ENCODE results near the gene LIME1. TPM values are rescaled to one million over a fixed set of nuclear protein-coding genes. Genes with fewer than 3 reads are reported as not detected.

LIME1 gene
- total and polyA plus RNA-seq, 9 of the 15 experiments (the other 6 are each of a cell fraction or from before 2014, with no cell fraction given), result 0.11 to 17.1 (median 2.8) TPM; not detected in 2

DNA sequence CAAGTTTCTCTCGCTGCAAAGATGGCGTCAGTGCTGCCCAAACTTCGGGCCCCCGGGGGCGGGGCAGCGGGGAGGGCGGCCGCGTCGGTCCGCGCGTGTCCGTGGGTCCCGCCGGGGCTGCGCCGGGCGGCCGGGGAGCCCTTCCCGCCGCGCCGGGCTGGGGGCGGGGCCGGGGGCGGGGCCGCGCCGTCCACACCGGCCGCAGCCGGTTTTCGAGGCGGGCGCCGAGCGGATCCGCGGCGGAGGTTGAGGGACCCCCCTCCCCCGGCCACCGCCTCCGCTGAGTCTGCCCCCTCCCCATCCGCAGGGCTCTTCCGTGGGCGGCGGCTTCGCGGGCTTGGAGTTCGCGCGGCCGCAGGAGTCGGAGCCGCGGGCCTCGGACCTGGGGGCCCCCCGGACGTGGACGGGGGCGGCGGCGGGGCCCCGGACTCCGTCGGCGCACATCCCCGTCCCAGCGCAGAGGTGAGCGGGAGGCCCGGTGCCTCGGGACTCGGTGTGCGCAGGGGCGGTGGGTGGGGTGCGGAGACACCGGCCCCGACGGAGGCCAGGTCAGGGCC, 3.7 kb downstream of the LIME1 start (continued):
- TF ChIP-seq KDM2B (CRISPR knock-in tag; IDR thresholded peaks at IDR 0.05), result no peak
- TF ChIP-seq YY1 (IDR thresholded peaks at IDR 0.05; ENCODE audit: borderline replicate concordance in 1 of 3, control insufficient read depth in 1 of 3, extremely low read depth in 1 of 3, insufficient read depth in 3 of 3, insufficient read length in 1 of 3, insufficient replicate concordance in 2 of 3, low read depth in 1 of 3, low read length in 2 of 3), result peak in 2 of 3 experiments; percentile 74 to 83
- TF ChIP-seq, protein P1, sequence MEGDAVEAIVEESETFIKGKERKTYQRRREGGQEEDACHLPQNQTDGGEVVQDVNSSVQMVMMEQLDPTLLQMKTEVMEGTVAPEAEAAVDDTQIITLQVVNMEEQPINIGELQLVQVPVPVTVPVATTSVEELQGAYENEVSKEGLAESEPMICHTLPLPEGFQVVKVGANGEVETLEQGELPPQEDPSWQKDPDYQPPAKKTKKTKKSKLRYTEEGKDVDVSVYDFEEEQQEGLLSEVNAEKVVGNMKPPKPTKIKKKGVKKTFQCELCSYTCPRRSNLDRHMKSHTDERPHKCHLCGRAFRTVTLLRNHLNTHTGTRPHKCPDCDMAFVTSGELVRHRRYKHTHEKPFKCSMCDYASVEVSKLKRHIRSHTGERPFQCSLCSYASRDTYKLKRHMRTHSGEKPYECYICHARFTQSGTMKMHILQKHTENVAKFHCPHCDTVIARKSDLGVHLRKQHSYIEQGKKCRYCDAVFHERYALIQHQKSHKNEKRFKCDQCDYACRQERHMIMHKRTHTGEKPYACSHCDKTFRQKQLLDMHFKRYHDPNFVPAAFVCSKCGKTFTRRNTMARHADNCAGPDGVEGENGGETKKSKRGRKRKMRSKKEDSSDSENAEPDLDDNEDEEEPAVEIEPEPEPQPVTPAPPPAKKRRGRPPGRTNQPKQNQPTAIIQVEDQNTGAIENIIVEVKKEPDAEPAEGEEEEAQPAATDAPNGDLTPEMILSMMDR (IDR thresholded peaks at IDR 0.05 in 2 of 3, conservative IDR thresholded peaks at IDR 0.05 in 1 of 3; ENCODE audit: insufficient read depth in 2 of 3, low read depth in 1 of 3, low read length in 3 of 3), result no peak
- TF ChIP-seq ZNF121 (CRISPR knock-in tag; conservative IDR thresholded peaks at IDR 0.05), result no peak
- no peak for TF ChIP-seq ZNF785 (CRISPR knock-in tag; IDR thresholded peaks at IDR 0.05)
- TF ChIP-seq ZNF76 (CRISPR knock-in tag; IDR thresholded peaks at IDR 0.05; ENCODE audit: borderline replicate concordance), result no peak
- no peak for TF ChIP-seq POLR2H (tag; IDR thresholded peaks at IDR 0.05; ENCODE audit: low read depth)
- TF ChIP-seq, protein P2, sequence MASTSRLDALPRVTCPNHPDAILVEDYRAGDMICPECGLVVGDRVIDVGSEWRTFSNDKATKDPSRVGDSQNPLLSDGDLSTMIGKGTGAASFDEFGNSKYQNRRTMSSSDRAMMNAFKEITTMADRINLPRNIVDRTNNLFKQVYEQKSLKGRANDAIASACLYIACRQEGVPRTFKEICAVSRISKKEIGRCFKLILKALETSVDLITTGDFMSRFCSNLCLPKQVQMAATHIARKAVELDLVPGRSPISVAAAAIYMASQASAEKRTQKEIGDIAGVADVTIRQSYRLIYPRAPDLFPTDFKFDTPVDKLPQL (IDR thresholded peaks at IDR 0.05; ENCODE audit: extremely low read depth, insufficient read length), result no peak
- TF ChIP-seq PTBP1 (IDR thresholded peaks at IDR 0.05; ENCODE audit: low read depth, low read length), result no peak
- no peak for TF ChIP-seq NR2F6 (CRISPR knock-in tag; IDR thresholded peaks at IDR 0.05)
- no peak for TF ChIP-seq DACH1 (IDR thresholded peaks at IDR 0.05; ENCODE audit: partially characterized antibody)
- no peak for TF ChIP-seq ZNF79 (CRISPR knock-in tag; IDR thresholded peaks at IDR 0.05; ENCODE audit: low read depth)
- TF ChIP-seq, protein P3, sequence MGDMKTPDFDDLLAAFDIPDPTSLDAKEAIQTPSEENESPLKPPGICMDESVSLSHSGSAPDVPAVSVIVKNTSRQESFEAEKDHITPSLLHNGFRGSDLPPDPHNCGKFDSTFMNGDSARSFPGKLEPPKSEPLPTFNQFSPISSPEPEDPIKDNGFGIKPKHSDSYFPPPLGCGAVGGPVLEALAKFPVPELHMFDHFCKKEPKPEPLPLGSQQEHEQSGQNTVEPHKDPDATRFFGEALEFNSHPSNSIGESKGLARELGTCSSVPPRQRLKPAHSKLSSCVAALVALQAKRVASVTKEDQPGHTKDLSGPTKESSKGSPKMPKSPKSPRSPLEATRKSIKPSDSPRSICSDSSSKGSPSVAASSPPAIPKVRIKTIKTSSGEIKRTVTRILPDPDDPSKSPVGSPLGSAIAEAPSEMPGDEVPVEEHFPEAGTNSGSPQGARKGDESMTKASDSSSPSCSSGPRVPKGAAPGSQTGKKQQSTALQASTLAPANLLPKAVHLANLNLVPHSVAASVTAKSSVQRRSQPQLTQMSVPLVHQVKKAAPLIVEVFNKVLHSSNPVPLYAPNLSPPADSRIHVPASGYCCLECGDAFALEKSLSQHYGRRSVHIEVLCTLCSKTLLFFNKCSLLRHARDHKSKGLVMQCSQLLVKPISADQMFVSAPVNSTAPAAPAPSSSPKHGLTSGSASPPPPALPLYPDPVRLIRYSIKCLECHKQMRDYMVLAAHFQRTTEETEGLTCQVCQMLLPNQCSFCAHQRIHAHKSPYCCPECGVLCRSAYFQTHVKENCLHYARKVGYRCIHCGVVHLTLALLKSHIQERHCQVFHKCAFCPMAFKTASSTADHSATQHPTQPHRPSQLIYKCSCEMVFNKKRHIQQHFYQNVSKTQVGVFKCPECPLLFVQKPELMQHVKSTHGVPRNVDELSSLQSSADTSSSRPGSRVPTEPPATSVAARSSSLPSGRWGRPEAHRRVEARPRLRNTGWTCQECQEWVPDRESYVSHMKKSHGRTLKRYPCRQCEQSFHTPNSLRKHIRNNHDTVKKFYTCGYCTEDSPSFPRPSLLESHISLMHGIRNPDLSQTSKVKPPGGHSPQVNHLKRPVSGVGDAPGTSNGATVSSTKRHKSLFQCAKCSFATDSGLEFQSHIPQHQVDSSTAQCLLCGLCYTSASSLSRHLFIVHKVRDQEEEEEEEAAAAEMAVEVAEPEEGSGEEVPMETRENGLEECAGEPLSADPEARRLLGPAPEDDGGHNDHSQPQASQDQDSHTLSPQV (IDR thresholded peaks at IDR 0.05), result peak; percentile 30; the same call in 1 of the 2 replicates
- TF ChIP-seq ZKSCAN1 (IDR thresholded peaks at IDR 0.05; ENCODE audit: low read depth, low read length), result no peak
- no peak for TF ChIP-seq ZNF707 (CRISPR knock-in tag; conservative IDR thresholded peaks at IDR 0.05)
- no peak for TF ChIP-seq SMARCA5 (IDR thresholded peaks at IDR 0.05)
- TF ChIP-seq KLF6 (CRISPR knock-in tag; IDR thresholded peaks at IDR 0.05; ENCODE audit: borderline replicate concordance), result no peak
- TF ChIP-seq, protein P4, sequence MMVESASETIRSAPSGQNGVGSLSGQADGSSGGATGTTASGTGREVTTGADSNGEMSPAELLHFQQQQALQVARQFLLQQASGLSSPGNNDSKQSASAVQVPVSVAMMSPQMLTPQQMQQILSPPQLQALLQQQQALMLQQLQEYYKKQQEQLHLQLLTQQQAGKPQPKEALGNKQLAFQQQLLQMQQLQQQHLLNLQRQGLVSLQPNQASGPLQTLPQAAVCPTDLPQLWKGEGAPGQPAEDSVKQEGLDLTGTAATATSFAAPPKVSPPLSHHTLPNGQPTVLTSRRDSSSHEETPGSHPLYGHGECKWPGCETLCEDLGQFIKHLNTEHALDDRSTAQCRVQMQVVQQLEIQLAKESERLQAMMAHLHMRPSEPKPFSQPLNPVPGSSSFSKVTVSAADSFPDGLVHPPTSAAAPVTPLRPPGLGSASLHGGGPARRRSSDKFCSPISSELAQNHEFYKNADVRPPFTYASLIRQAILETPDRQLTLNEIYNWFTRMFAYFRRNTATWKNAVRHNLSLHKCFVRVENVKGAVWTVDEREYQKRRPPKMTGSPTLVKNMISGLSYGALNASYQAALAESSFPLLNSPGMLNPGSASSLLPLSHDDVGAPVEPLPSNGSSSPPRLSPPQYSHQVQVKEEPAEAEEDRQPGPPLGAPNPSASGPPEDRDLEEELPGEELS (CRISPR knock-in tag; IDR thresholded peaks at IDR 0.05; ENCODE audit: borderline replicate concordance), result 0 out of 2 replicates have a peak, but pooled peaks have one; percentile 37
- no peak for TF ChIP-seq CBX1 (IDR thresholded peaks at IDR 0.05; ENCODE audit: low read depth)
- no peak for TF ChIP-seq KLF1 (tag; IDR thresholded peaks at IDR 0.05)
